ENCODE measurements around the gene CDH13.

- TF ChIP-seq CTCF (IDR thresholded peaks at IDR 0.05; ENCODE audit: poor library complexity) (no peak), EZH2 (IDR thresholded peaks at IDR 0.05; ENCODE audit: borderline replicate concordance) (no peak), EZH2phosphoT487 (IDR thresholded peaks at IDR 0.05; ENCODE audit: low read depth, severe bottlenecking, unreplicated experiment) (no peak)
Observed at GRCh38 chr16:83849421-83849820, 1222.7 kb downstream of the CDH13 start.

All from hepatocyte (in vitro differentiated cells).